GM10248 (cell line): ENCODE measurements around the gene MGST2.

Experiments
- CTCF ChIA-PET: fragments of 300-600 bp; sonication (Branson Sonifier 250); formaldehyde crosslinking; extraction: SDS; loops from one replicate; lab custom pipeline; 2021; ENCODE audit warnings: antibody characterized with exemption; lab: Yijun Ruan, JAX
- POLR2A ChIA-PET: fragments of 350-650 bp; sonication (Branson Sonifier 250); formaldehyde crosslinking; extraction: SDS; loops from one replicate; lab custom pipeline; 2020; ENCODE audit warnings: antibody characterized with exemption; lab: Yijun Ruan, JAX
- DNase-seq: peaks from one replicate; pipeline ENCODE4 v3.0.0; 2012; ENCODE audit errors: extremely low spot score
- CTCF ChIP-seq: IDR thresholded peaks from 2 replicates; pipeline ENCODE4 v1.5.1; 2012; ENCODE audit warnings: mild to moderate bottlenecking, low read depth; ENCODE audit errors: extremely low read depth, missing control alignments, control extremely low read depth

The MGST2 gene

GRCh38 chr4:139728840-139729239 lies 63.2 kb downstream of the MGST2 start:
- CTCF ChIA-PET: no interaction called here
- POLR2A ChIA-PET: no interaction called here
- no peak for DNase-seq
- TF ChIP-seq CTCF: no peak

- ChIA-PET POLR2A (no interaction called here), CTCF (interaction anchor here (1.1 to 1.5 kb wide), 2 partner anchors 9 to 541 kb away, joined by 3 to 6 read pairs; no protein-coding TSS in a partner anchor)
- DNase-seq: no peak
- TF ChIP-seq CTCF: no peak
These were observed 67.5 kb downstream of the MGST2 start for GRCh38 chr4:139732991-139733570.

- no peak for DNase-seq
- POLR2A ChIA-PET: no interaction called here
- no peak for TF ChIP-seq CTCF
- CTCF ChIA-PET: interaction anchor here (0.6 to 1.4 kb wide), 6 partner anchors 10 to 626 kb away, joined by 3 to 5 read pairs (median 4); no protein-coding TSS in a partner anchor
These were observed 68.7 kb downstream of the MGST2 start for GRCh38 chr4:139734201-139734874.

- DNase-seq: peak; percentile 75
- TF ChIP-seq CTCF: peak; percentile 61
- CTCF ChIA-PET: interaction anchor here (1.0 to 1.4 kb wide), 5 partner anchors 9 to 625 kb away, joined by 3 to 5 read pairs (median 4); no protein-coding TSS in a partner anchor
- POLR2A ChIA-PET: no interaction called here
These were observed 69.3 kb downstream of the MGST2 start for GRCh38 chr4:139734875-139735380.

- ChIA-PET POLR2A (no interaction called here), CTCF (interaction anchor here (1.2 to 3.0 kb wide), 3 partner anchors 14 to 625 kb away, joined by 4 to 10 read pairs (median 10); no protein-coding TSS in a partner anchor)
- DNase-seq: no peak
These were observed 70.0 kb downstream of the MGST2 start for GRCh38 chr4:139735381-139736273.

More at GRCh38 chr4:139735381-139736273, 70.0 kb downstream of the MGST2 start:
- no peak for TF ChIP-seq CTCF
